ENCODE data around the gene CTNND1. TPM values are rescaled to one million over a fixed set of nuclear protein-coding genes. Genes with fewer than 3 reads are reported as not detected.

Gene CTNND1
- total and polyA plus RNA-seq, 9 of the 15 experiments (the other 6 are each of a cell fraction or from before 2014, with no cell fraction given): 11.1 to 74.0 (median 43.3) TPM

GRCh38 chr11:57771365-57771764 is 9.8 kb downstream of the CTNND1 start (continued):
- TF ChIP-seq, protein P1, sequence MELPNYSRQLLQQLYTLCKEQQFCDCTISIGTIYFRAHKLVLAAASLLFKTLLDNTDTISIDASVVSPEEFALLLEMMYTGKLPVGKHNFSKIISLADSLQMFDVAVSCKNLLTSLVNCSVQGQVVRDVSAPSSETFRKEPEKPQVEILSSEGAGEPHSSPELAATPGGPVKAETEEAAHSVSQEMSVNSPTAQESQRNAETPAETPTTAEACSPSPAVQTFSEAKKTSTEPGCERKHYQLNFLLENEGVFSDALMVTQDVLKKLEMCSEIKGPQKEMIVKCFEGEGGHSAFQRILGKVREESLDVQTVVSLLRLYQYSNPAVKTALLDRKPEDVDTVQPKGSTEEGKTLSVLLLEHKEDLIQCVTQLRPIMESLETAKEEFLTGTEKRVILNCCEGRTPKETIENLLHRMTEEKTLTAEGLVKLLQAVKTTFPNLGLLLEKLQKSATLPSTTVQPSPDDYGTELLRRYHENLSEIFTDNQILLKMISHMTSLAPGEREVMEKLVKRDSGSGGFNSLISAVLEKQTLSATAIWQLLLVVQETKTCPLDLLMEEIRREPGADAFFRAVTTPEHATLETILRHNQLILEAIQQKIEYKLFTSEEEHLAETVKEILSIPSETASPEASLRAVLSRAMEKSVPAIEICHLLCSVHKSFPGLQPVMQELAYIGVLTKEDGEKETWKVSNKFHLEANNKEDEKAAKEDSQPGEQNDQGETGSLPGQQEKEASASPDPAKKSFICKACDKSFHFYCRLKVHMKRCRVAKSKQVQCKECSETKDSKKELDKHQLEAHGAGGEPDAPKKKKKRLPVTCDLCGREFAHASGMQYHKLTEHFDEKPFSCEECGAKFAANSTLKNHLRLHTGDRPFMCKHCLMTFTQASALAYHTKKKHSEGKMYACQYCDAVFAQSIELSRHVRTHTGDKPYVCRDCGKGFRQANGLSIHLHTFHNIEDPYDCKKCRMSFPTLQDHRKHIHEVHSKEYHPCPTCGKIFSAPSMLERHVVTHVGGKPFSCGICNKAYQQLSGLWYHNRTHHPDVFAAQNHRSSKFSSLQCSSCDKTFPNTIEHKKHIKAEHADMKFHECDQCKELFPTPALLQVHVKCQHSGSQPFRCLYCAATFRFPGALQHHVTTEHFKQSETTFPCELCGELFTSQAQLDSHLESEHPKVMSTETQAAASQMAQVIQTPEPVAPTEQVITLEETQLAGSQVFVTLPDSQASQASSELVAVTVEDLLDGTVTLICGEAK (IDR thresholded peaks at IDR 0.05): no peak
- TF ChIP-seq, protein P1 (CRISPR knock-in tag; IDR thresholded peaks at IDR 0.05): no peak
- TF ChIP-seq PCBP2 (IDR thresholded peaks at IDR 0.05; ENCODE audit: low read depth, low read length, poor library complexity, severe bottlenecking) (no peak), SRF (CRISPR knock-in tag; IDR thresholded peaks at IDR 0.05) (no peak), BCOR (IDR thresholded peaks at IDR 0.05) (peak; percentile 53), HLTF (IDR thresholded peaks at IDR 0.05) (no peak), POLR3A (IDR thresholded peaks at IDR 0.05; ENCODE audit: borderline replicate concordance, extremely low read depth, insufficient read depth, insufficient read length) (no peak), ZNF224 (CRISPR knock-in tag; IDR thresholded peaks at IDR 0.05) (no peak), ZFP30 (CRISPR knock-in tag; IDR thresholded peaks at IDR 0.05; ENCODE audit: borderline replicate concordance) (no peak)

Data from K562 (cell line).